Transverse colon (tissue), 4 donors: Measurements from ENCODE around the gene CHAT. TPM values are rescaled to one million over a fixed set of nuclear protein-coding genes. Genes with fewer than 3 reads are reported as not detected.
"Not testable (repeated sequence)": the region's sequence is repeated elsewhere in the genome, so short reads cannot be mapped to it uniquely, and the experiment has no call there.

Experiments
- DNase-seq: peaks from one replicate; pipeline ENCODE4 v3.0.0-alpha.2; 2019
- H3K27ac ChIP-seq, 4 donors: fragments of 200-600 bp; sonication (generic); 2 replicates each; pipeline ENCODE4 v1.5.1; 2016 to 2018; ENCODE audit warnings: inconsistent platforms in 4 of 4
- H3K27me3 ChIP-seq: fragments of 200-600 bp; sonication (generic); 2 replicates; pipeline ENCODE4 v1.5.1; 2017; ENCODE audit warnings: inconsistent platforms
- H3K36me3 ChIP-seq, 4 donors: fragments of 200-600 bp; sonication (generic); 2 replicates each; pipeline ENCODE4 v1.5.1; 2017 to 2019; ENCODE audit warnings: inconsistent platforms in 4 of 4
- H3K4me1 ChIP-seq, 4 donors: fragments of 200-600 bp; sonication (generic); 2 replicates each; pipeline ENCODE4 v1.5.1; 2017 to 2020; ENCODE audit warnings: inconsistent platforms in 4 of 4
- H3K4me3 ChIP-seq, 4 donors: fragments of 200-600 bp; sonication (generic); 1 replicate in 1 of 4; 2 replicates in 3 of 4; pipeline versions ENCODE4 v1.5.1 to v1.6.1; 2017 to 2019; ENCODE audit warnings: inconsistent platforms in 4 of 4
- H3K9me3 ChIP-seq, 2 donors: fragments of 200-600 bp; sonication (generic); 2 replicates each; pipeline ENCODE4 v1.5.1; 2017 to 2019; ENCODE audit warnings: inconsistent platforms in 2 of 2
- CTCF ChIP-seq, 5 experiments: fragments of 200-600 bp in 3 of 5; fragments of 450-650 bp in 2 of 5; sonication (generic) in 3 of 5; IDR thresholded peaks; 1 replicate in 2 of 5; 2 replicates in 3 of 5; pipeline ENCODE4 v1.5.1; 2016 to 2017; ENCODE audit warnings: antibody characterized with exemption in 5 of 5, inconsistent platforms in 3 of 5, mild to moderate bottlenecking in 2 of 5, moderate library complexity in 1 of 5
- EP300 ChIP-seq: sonication (generic); formaldehyde crosslinking; IDR thresholded peaks from one replicate; pipeline ENCODE4 v1.6.1; 2017; ENCODE audit warnings: antibody characterized with exemption, low read depth
- POLR2A ChIP-seq: fragments of 450-650 bp; IDR thresholded peaks from one replicate; pipeline ENCODE4 v1.6.1; 2016; ENCODE audit warnings: antibody characterized with exemption, mild to moderate bottlenecking, moderate library complexity
- POLR2AphosphoS5 ChIP-seq, 3 donors: sonication (generic); formaldehyde crosslinking; IDR thresholded peaks; one replicate each; pipeline ENCODE4 v1.6.1; 2016; ENCODE audit warnings: antibody characterized with exemption in 3 of 3
- WGBS, 2 donors: methylation state at CpG; one replicate each; pipeline ENCODE4 v1.1.5; 2018; ENCODE audit warnings: low coverage in 1 of 2; 5-methylcytosine and 5-hydroxymethylcytosine counted together
- in situ Hi-C, 4 donors: fragments of 200-750 bp; cut with MboI; loops; one replicate each; pipeline versions ENCODE4 v1.15.0 to v1.15.1; 2017; ENCODE audit warnings: low sequenced_read_pairs in 3 of 4, low pct_ligation_motif_present in 1 of 4, low pct_unique_long_range_greater_than_20kb in 1 of 4
- intact Hi-C: fragments of 100-400 bp; cut with DNase I; formaldehyde crosslinking; loops from one replicate; pipeline ENCODE4 v1.15.1; 2023; ENCODE audit warnings: low total_unique reads
- total RNA-seq, 4 donors: library from RNA; depleted of rRNA; stranded (reverse); fragments of >200 nt; gene quantifications; one replicate each; pipeline ENCODE4 v1.1.0, GENCODE V29; 2016

CHAT gene
- total RNA-seq, 4 donors from 2014 or later, result 1.1 to 3.8 TPM; not detected in 2

- TF ChIP-seq POLR2A (no peak), POLR2AphosphoS5 (IDR thresholded peaks at IDR 0.05) (no peak), CTCF (IDR thresholded peaks at IDR 0.05) (no peak), EP300 (no peak)
- no peaks in the 10 kb centered on the region for H3K4me1 ChIP-seq
Observed at GRCh38 chr10:49678827-49679479, 65.1 kb downstream of the CHAT start.

DNA sequence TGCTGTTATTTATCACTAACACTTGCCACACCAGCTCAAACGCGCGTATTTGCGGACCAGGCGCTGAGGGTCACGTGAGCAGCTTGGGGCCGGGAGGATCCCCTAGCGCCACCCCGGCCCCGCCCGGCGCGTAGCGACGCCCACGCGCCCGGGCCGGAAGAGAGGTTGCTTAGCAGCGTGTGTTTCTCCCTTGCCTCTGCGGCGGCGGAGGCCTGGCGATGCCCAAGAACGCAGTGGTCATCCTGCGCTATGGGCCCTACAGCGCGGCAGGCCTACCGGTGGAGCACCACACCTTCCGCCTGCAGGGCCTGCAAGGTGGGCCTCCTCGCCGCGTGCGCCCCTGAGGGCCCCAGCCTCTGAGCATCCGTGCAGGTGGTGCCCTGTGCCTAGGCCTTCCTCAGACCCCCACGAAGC lies 65.7 kb downstream of the CHAT start, which contains the start of gene C10orf53:
TSS of gene C10orf53 (plus strand) at position 172 of the 414 bp plus-strand sequence. CDS start at position 219, 47 bp downstream.
- Histone ChIP-seq H3K27me3 (peaks cover 47% of the 10 kb centered on the region), H3K4me1 (no peaks in the 10 kb centered on the region), H3K36me3 (no peaks in the 10 kb centered on the region), H3K27ac (no peak within 1 kb of the TSS), H3K9me3 (no peaks in the 10 kb centered on the region), H3K4me3 (no peak within 1 kb of the TSS)
- no peak for TF ChIP-seq CTCF (IDR thresholded peaks at IDR 0.05)
- no peak for TF ChIP-seq POLR2A
- TF ChIP-seq POLR2AphosphoS5 (IDR thresholded peaks at IDR 0.05), result no peak
- intact Hi-C loops, result no loop called here
- DNase-seq, result no peak
- WGBS, 2 donors, result 27% methylated on average over 21 of the region's 36 CpGs; no CpG with 5 or more reads in 1 of the 2 donors
- in situ Hi-C loops, result no loop called here

More at GRCh38 chr10:49678827-49679479, 65.1 kb downstream of the CHAT start:
- 26 to 51% methylated on average over 10 to 19 of the region's 19 CpGs for WGBS, 2 donors
- intact Hi-C loops, result no loop called here
- no peaks in the 10 kb centered on the region for H3K9me3 ChIP-seq
- H3K4me3 ChIP-seq, result no peak overlapping the region
- H3K27me3 ChIP-seq, result peaks cover 47% of the 10 kb centered on the region
- H3K36me3 ChIP-seq, result no peaks in the 10 kb centered on the region
- in situ Hi-C loops, result no loop called here
- no peak for DNase-seq
- no peak overlapping the region for H3K27ac ChIP-seq

DNA sequence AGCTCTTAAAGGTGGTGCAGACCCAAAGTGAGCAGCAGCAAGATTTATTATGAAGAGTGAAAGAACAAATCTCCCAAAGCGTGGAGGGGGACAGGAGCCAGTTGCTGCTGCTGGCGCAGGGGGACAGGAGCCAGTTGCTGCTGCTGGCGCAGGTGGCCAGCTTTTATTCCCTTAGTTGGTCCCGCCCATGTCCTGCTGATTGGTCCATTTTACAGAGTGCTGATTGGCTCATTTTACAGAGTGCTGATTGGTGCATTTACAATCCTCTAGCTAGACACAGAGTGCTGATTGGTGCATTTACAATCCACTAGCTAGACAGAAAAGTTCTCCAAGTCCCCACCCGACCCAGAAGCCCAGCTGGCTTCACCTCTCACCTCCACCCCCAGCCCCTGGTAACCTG lies 68.6 kb downstream of the CHAT start:
- in situ Hi-C loops, H3K4me1 ChIP-seq, intact Hi-C loops, DNase-seq, H3K36me3 ChIP-seq, H3K9me3 ChIP-seq, H3K27ac ChIP-seq, H3K4me3 ChIP-seq: not testable (repeated sequence)
- H3K27me3 ChIP-seq, result peaks cover 34% of the 10 kb centered on the region
- 40 to 73% methylated on average over 1 to 3 of the region's 5 CpGs for WGBS, 2 donors

DNA sequence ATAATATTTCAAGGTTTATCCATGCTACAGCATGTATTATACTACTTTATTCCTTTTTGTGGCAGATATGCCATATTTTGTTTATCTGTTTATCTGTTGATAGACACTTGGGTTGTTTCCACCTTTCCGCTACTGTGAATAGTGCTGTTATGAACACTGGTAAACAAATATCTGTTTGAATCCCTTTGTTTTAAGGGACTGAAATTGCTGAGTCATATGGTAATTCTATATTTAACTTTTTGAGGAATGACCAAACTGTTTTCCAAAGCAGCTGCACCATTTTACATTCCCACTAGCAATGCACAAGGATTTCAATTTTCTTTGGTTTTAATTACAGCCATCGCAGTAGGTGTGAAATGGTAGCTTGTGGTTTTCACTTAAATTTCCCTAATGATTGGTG lies 69.0 kb downstream of the CHAT start:
- Histone ChIP-seq H3K27me3 (peaks cover 33% of the 10 kb centered on the region), H3K36me3 (no peaks in the 10 kb centered on the region), H3K9me3 (no peaks in the 10 kb centered on the region), H3K4me1 (no peaks in the 10 kb centered on the region), H3K4me3 (no peak overlapping the region), H3K27ac (no peak overlapping the region)
- 94 to 100% methylated on average over 2 of the region's 2 CpGs for WGBS, 2 donors
- no peak for DNase-seq
- no peak for TF ChIP-seq EP300
- no peak for TF ChIP-seq CTCF (IDR thresholded peaks at IDR 0.05)
- no peak for TF ChIP-seq POLR2A
- no peak for TF ChIP-seq POLR2AphosphoS5 (IDR thresholded peaks at IDR 0.05)
- intact Hi-C loops (no loop called here), in situ Hi-C loops (no loop called here)

DNA sequence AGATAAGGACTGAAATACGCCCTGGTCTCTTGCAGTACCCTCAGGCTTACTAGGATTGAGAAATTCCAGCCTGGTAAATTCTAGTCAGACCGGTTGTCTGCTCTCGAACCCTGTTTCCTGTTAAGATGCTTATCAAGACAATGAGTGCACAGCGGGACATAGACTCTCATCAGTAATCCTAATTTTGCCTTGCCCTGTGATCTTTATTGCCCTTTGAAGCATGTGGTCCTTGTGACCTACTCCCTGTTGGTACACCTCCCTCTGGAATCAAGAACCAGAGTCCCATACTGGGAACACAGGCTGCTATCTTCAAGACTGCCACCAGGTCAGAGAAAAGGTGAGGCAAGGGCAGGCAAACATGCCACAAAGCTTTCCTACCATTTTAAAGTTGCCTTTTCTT lies 72.8 kb downstream of the CHAT start:
- no peaks in the 10 kb centered on the region for H3K4me1 ChIP-seq

More for the DNA sequence above, 72.8 kb downstream of the CHAT start:
- WGBS, 2 donors, result 67 to 71% methylated on average over 1 to 4 of the region's 4 CpGs
- no peak for DNase-seq
- intact Hi-C loops (no loop called here), in situ Hi-C loops (no loop called here)
- no peak overlapping the region for H3K4me3 ChIP-seq
- H3K9me3 ChIP-seq, result no peaks in the 10 kb centered on the region
- H3K27ac ChIP-seq, result no peak overlapping the region
- peaks cover 32% of the 10 kb centered on the region for H3K27me3 ChIP-seq
- TF ChIP-seq POLR2AphosphoS5 (IDR thresholded peaks at IDR 0.05) (no peak), CTCF (IDR thresholded peaks at IDR 0.05) (no peak), POLR2A (no peak), EP300 (no peak)
- no peaks in the 10 kb centered on the region for H3K36me3 ChIP-seq
